Testis (tissue), 2 donors: ENCODE measurements around the gene TNPO3.
"Not testable (repeated sequence)": the region's sequence is repeated elsewhere in the genome, so short reads cannot be mapped to it uniquely, and the experiment has no call there.

Experiments used
- CTCF ChIP-seq, 3 experiments: fragments of 450-650 bp in 2 of 3; fragments of 200-600 bp in 1 of 3; sonication (generic) in 1 of 3; IDR thresholded peaks; one replicate each; pipeline ENCODE4 v1.5.1; 2016 to 2019; ENCODE audit warnings: antibody characterized with exemption in 3 of 3, mild to moderate bottlenecking in 2 of 3, moderate library complexity in 1 of 3
- POLR2A ChIP-seq: fragments of 450-650 bp; IDR thresholded peaks from one replicate; pipeline ENCODE4 v1.6.1; 2017; ENCODE audit warnings: antibody characterized with exemption, mild to moderate bottlenecking, moderate library complexity

- TF ChIP-seq POLR2A; CTCF (IDR thresholded peaks at IDR 0.05): not testable (repeated sequence)
Observed at GRCh38 chr7:128943251-128943650, 111.7 kb downstream of the TNPO3 start.
